ENCODE results near the gene PALM3.
"Not testable (repeated sequence)": the region's sequence is repeated elsewhere in the genome, so short reads cannot be mapped to it uniquely, and the experiment has no call there.

Gene PALM3

GRCh38 chr19:14030997-14031718 is 30.7 kb downstream of the PALM3 start:
- no peak for DNase-seq

DNA sequence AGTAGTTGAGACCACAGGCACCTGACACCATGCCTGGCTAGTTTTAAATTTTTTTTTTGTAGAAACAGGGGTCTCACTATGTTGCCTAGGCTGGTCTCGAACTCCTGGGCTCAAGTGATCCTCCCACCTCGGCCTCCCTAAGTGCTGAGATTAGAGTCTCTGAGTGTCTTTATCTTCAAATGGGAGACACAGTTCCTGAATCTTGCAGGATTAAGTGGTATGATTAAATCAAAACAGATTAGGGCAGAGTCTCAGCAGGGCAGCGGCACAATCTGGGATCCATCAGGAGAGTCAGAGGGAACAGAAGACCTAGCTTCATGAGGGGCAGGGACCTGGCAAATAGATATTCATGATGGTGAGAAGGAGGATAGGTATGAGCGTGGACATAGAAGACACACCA is 33.0 kb downstream of the PALM3 start:
- DNase-seq: no peak

GRCh38 chr19:14027856-14028450 is 33.9 kb downstream of the PALM3 start, which contains the start of gene RLN3:
TSS of gene RLN3 (plus strand) at chr19:14028148. CDS start at chr19:14028205, 57 bp downstream.
- DNase-seq: no peak

DNA sequence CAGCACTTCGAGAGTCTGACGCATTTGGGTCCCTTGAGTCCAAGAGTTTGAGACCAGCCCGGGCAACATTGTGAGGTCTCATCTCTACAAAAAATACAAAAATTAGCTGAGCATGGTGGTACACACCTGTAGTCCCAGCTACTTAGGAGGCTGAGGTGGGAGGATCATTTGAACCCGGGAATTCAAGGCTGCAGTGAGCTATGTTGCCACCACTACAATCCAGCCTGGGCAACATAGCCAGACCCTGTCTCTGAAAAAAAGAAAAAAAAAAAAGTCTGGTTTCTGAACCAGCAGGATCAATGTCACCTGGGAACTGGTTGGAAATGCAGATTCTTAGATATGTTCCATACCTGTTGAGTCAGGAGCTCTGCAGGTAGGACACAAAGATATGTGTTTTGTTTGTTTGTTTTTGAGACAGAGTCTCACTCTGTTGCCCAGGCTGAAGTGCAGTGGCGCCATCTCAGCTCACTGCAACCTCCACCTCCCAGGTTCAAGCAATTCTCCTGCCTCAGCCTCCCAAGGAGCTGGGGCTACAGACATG is 35.2 kb downstream of the PALM3 start:
- not testable (repeated sequence) for DNase-seq

GRCh38 chr19:14023404-14024235 is 38.3 kb downstream of the PALM3 start:
- no peak for DNase-seq

GRCh38 chr19:14022469-14022868 is 39.4 kb downstream of the PALM3 start:
- no peak for DNase-seq

GRCh38 chr19:14021474-14021873 is 40.4 kb downstream of the PALM3 start:
- no peak for DNase-seq

- not testable (repeated sequence) for DNase-seq
These were observed 42.1 kb downstream of the PALM3 start for GRCh38 chr19:14019739-14020138.

DNA sequence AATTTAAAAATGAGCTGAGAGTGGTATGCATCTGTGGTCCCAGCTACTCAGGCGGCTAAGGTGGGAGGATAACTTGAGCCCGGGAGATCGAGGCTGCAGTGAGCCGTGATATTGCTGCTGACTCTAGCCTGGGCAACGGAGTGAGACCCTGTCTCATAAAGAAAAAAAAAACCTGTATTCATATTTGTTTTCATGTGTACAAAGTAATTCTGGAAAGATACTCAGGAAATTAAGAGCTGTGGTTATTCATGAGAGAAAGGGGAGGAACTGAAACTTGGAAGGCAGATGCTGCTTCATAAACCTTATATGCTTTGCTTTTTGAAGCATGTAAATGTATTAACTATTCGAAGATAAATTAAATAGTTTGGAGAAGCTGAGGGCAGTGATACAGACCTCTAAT is 42.8 kb downstream of the PALM3 start:
- DNase-seq: no peak

DNA sequence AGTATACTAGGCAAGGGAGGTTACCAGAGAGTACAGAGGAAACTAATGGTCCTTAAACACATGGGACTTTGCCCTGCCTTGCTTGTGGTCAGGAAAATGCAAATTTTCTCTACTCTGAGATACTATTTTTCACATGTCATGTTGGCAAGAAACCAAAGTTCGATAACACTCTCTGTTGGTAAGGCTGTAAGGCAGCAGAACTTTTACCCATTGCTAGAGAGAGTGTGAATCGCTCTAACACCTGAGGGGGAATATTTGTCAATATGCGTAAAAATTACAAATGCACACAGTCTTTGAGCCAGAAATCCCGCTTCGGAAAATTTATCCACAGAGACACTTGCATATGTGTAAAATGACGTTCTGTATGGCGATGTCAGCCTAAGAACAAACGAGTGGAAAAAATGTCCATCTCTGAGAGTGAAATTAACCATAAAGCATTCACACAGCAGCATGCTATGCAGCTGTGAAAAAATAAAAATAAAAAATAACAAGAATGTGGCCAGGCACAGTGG is 46.3 kb downstream of the PALM3 start:
- DNase-seq: no peak

GRCh38 chr19:14012378-14012915 is 49.4 kb downstream of the PALM3 start:
- DNase-seq: no peak

DNA sequence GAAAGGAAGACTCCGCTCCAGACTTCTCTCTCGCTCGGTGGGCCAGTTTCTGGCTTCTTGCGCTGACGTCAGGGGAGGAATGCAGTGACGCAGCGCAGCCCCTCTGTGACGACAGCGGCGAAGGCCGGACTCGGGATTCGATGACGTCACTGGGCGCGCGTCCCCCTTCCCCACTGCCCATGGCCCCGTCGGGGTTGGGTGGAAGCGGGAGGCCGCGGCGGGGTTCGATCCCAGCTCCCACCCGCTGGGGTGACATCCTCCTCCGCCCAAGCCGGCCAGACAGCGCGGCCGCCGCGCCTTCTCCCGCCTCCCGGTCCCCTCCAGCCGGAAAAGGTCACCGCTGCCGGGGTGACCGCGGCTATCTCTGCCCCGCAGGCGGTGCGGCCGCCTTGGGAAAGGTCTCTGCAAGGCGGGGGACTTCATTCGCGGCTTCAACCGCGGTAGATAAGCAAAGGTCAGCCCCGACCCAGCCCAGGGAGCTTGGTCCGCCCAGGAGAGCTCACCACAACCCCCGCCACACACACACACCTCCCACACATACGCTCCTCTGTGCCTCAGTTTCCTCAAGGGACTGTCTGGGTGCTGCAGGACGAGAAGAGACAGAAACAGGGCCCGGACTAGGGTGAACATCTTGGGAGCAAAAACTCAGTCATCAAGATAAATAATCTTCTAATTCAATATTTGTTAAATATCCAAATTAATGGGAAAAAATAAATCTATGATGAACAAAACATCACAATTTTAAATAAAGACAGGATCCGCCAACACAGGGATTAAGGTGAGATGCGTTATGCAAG is 54.9 kb downstream of the PALM3 start:
- no peak for DNase-seq

GRCh38 chr19:14006085-14006765 is 55.7 kb downstream of the PALM3 start, which contains the start of gene RFX1:
TSS of gene RFX1 (minus strand) at chr19:14006320. CDS start at chr19:13993843, 12,477 bp downstream.
- DNase-seq: peak; percentile 86 to 96

DNA sequence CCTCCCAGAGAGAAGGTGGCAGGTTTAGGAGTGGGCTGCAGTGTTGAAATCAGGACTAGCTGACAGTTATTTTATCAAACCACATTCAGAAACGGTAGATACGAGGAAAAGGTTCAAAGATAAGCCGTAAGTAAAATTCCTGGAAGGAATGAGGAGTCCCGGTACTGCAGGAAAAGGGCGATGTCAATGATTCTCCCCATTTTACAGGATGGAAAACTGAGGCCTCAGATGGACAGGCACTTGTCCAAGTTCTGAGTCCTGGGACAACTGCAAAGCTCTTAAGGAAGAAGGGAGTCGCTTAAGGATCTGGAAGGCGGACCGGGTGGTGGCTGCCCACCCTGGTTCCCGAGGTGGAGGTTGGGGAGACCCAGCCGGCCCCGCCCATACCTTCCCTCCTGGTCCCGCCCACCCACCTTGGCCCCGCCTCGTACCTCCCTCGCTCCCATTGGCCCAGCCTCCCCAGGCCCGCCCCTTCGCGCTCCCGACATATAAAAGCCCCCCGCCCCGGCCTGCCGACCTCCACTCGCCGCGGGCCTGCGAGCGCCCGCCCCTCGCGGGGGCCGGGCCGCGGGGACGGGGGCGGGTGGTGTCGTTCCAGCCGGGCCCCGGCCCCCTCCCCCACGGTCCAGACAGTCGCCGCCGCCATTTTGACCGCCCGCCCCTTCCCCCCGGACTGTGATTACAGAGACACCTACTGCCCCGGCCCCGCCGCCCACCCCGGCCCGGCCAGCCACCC is 56.4 kb downstream of the PALM3 start:
- peak; percentile 33 to 65 for DNase-seq

DNA sequence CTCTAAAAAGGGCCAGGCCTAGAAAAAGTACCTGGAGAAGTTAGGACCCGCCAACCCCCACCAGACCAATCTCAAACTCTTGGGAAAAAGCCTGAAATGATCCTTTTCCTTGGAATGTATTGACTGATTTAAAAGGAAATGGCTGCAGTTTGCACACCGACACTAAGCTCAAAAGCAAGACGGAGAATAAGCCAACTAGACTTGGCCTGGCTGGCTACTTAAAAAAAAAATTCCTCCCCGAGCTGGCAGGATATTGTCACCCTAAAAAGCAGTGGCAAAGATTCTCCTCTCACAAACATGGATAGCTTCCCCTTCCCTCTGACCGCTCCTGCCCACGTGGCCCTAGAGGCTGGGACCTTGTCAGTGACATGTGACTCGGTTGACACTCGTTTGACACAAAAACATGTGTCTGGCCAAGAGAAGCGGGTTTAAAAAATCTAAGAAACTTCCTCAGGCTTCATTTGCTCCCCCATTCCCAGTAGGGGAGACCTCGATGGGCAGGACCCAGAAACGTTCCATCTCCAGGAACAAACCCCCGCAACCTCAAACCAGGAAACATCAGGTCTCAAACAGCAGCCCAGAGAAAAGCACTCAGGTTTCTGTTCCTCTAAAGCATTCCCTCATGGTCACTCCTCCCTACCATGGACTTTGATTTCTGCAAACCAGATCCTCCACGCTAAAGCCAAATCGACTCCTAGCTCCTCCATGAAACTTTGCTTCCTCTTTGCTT is 57.1 kb downstream of the PALM3 start:
- DNase-seq: no peak

Measured in NCI-H187 (cell line).